HepG2 (cell line): Measurements from ENCODE around the gene NDUFS7. TPM values are rescaled to one million over a fixed set of nuclear protein-coding genes. Genes with fewer than 3 reads are reported as not detected.

Source experiments
- ATF4 ChIP-seq, 2 experiments: fragments of 450-650 bp in 1 of 2; sonication (generic) in 1 of 2; formaldehyde crosslinking; IDR thresholded peaks; 2 replicates each; pipeline versions ENCODE4 v1.5.0 to v1.8.0; 2020 to 2022; ENCODE audit warnings: mild to moderate bottlenecking in 1 of 2, missing genetic modification reagents in 1 of 2
- FOXA3 ChIP-seq: IDR thresholded peaks from 2 replicates; pipeline ENCODE4 v1.6.1; 2016; ENCODE audit warnings: missing genetic modification reagents, missing compliant biosample characterization
- HDAC2 ChIP-seq: sonication (generic); formaldehyde crosslinking; IDR thresholded peaks from 2 replicates; pipeline ENCODE4 v1.4.0; 2020; ENCODE audit warnings: missing genetic modification reagents
- HNF1A ChIP-seq, 2 experiments: sonication (generic) in 1 of 2; formaldehyde crosslinking in 1 of 2; IDR thresholded peaks; 2 replicates each; pipeline versions ENCODE4 v1.4.0 to v1.6.1; 2016 to 2020; ENCODE audit warnings: borderline replicate concordance in 1 of 2, low read depth in 1 of 2, mild to moderate bottlenecking in 1 of 2, missing genetic modification reagents in 1 of 2
- HOXD1 ChIP-seq: sonication (generic); formaldehyde crosslinking; IDR thresholded peaks from 2 replicates; pipeline ENCODE4 v1.5.0; 2020; ENCODE audit warnings: missing genetic modification reagents
- JUN ChIP-seq: sonication (generic); formaldehyde crosslinking; IDR thresholded peaks from 2 replicates; pipeline ENCODE4 v1.4.0; 2020; ENCODE audit warnings: mild to moderate bottlenecking, missing genetic modification reagents
- MAX ChIP-seq: IDR thresholded peaks from 2 replicates; pipeline ENCODE4 v1.6.1; 2012; ENCODE audit warnings: inconsistent platforms
- RBM22 ChIP-seq: fragments of 200-400 bp; formaldehyde crosslinking; optimal IDR thresholded peaks from 2 replicates; pipeline ENCODE3; 2017; ENCODE audit warnings: mild to moderate bottlenecking, low read length, moderate library complexity
- SIN3A ChIP-seq: IDR thresholded peaks from 2 replicates; pipeline ENCODE4 v1.6.1; 2011; ENCODE audit warnings: low read depth, mild to moderate bottlenecking, control low read depth, low read length, borderline replicate concordance
- SNAPC4 ChIP-seq: sonication (generic); formaldehyde crosslinking; IDR thresholded peaks from 2 replicates; pipeline ENCODE4 v1.4.0; 2020; ENCODE audit warnings: mild to moderate bottlenecking, missing genetic modification reagents
- ZFP91 ChIP-seq: sonication (generic); formaldehyde crosslinking; IDR thresholded peaks from 2 replicates; pipeline ENCODE4 v1.9.0; 2022; ENCODE audit warnings: missing genetic modification reagents, mild to moderate bottlenecking, borderline replicate concordance
- ZNF18 ChIP-seq: sonication (generic); formaldehyde crosslinking; IDR thresholded peaks from 2 replicates; pipeline ENCODE4 v1.8.0; 2022; ENCODE audit warnings: mild to moderate bottlenecking, missing genetic modification reagents; ENCODE audit not compliant: insufficient replicate concordance
- polyA plus RNA-seq, 8 experiments: library from polyadenylated mRNA; depleted of rRNA in 3 of 8; stranded (reverse) in 7 of 8; unstranded in 1 of 8; fragments of >200 nt; fragmentation: Illumina TruSeq in 4 of 8; extraction: Trizol in 4 of 8; gene quantifications; 2 replicates each; pipeline versions ENCODE4 v1.2.1 to v1.2.3, GENCODE V29; 2011 to 2016; ENCODE audit warnings: low read depth in 4 of 8, missing spikeins in 1 of 8, mixed read lengths in 1 of 8; ENCODE audit not compliant: insufficient read depth in 1 of 8
- total RNA-seq, 5 experiments: library from RNA; depleted of rRNA; stranded (reverse); fragments of >200 nt; fragmentation: Illumina TruSeq; extraction: Trizol; gene quantifications; 2 replicates each; pipeline ENCODE4 v1.2.3, GENCODE V29; 2016; ENCODE audit warnings: low read depth in 1 of 5

The NDUFS7 gene
- total and polyA plus RNA-seq, 2 of the 13 experiments (the other 11 are each of a cell fraction or from before 2014, with no cell fraction given), result 34.3 to 66.9 TPM

- TF ChIP-seq HNF1A (IDR thresholded peaks at IDR 0.05; ENCODE audit: low read depth) (no peak), HNF1A (CRISPR knock-in tag; IDR thresholded peaks at IDR 0.05; ENCODE audit: borderline replicate concordance) (no peak), FOXA3 (CRISPR knock-in tag) (0 out of 2 replicates have a peak, but pooled peaks have one; percentile 18), SIN3A (0 out of 2 replicates have a peak, but pooled peaks have one; percentile 10), ZNF18 (peak; percentile 26), RBM22 (no peak), JUN (no peak), HDAC2 (CRISPR knock-in tag) (0 out of 2 replicates have a peak, but pooled peaks have one; percentile 26), SNAPC4 (CRISPR knock-in tag) (no peak), ZFP91 (CRISPR knock-in tag) (peak; percentile 26; the same call in 1 of the 2 replicates), ATF4 (CRISPR knock-in tag; IDR thresholded peaks at IDR 0.05) (0 out of 4 replicates have a peak, but pooled peaks of 1 of the 2 experiments have one; percentile 19), HOXD1 (peak; percentile 26; the same call in 1 of the 2 replicates), MAX (peak; percentile 68)
Measured at GRCh38 chr19:1408300-1409203, 24.8 kb downstream of the NDUFS7 start (continued).
